ENCODE results near the gene KRTAP10-4. TPM values are rescaled to one million over a fixed set of nuclear protein-coding genes. Genes with fewer than 3 reads are reported as not detected.

KRTAP10-4 gene
- polyA plus RNA-seq, 3 donors from 2014 or later = not detected

GRCh38 chr21:44618909-44619308 is 45.4 kb downstream of the KRTAP10-4 start:
- Mint-ChIP-seq H3K27ac (peak overlapping the region; percentile 77 to 95 (median 94)), H3K36me3 (peaks cover 21 to 33% (median 24%) of the 10 kb centered on the region in 3 donors), H3K27me3 (ENCODE audit: low read depth in 3 of 3) (peaks cover 2 to 6% (median 6%) of the 10 kb centered on the region in 3 donors), H3K4me1 (peaks cover 38 to 41% of the 10 kb centered on the region in 2 donors), H3K4me3 (peak overlapping the region; percentile 59 to 77 (median 73)), H3K9me3 (peaks cover 15 to 35% (median 27%) of the 10 kb centered on the region in 6 donors)
- peak; percentile 53 to 71 (median 58) for DNase-seq

DNA sequence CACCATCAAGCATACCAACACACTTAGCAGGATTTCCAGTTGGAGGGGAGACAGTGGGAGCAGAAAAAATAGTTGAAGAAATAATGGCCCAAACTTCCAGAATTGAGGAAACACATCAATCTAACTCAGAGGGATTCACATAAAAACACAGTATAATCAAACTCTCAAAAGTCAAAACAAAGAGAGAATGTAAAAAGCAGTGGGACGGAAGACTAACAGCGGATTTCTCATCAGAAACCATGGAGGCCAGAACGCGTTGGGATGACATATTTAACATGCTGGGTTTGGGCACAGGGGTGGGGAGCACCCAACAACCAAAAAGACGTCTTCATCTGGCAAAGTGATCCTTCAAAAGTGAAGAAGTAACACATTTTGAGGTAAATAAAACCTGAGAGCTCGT is 46.4 kb downstream of the KRTAP10-4 start:
- H3K4me1 Mint-ChIP-seq = peaks cover 42 to 50% of the 10 kb centered on the region in 2 donors
- peaks cover 2 to 8% (median 6%) of the 10 kb centered on the region in 3 donors for H3K27me3 Mint-ChIP-seq (ENCODE audit: low read depth in 3 of 3)
- H3K4me3 Mint-ChIP-seq = peak overlapping the region in 4 of 5 donors; percentile 13 to 70 (median 35)
- peaks cover 24 to 40% (median 31%) of the 10 kb centered on the region in 3 donors for H3K36me3 Mint-ChIP-seq
- H3K27ac Mint-ChIP-seq = peak overlapping the region; percentile 77 to 95 (median 94)
- H3K9me3 Mint-ChIP-seq = peaks cover 21 to 43% (median 36%) of the 10 kb centered on the region in 6 donors
- no peak for DNase-seq

- Mint-ChIP-seq H3K27ac (no peak overlapping the region), H3K4me1 (peaks cover 57 to 64% of the 10 kb centered on the region in 2 donors), H3K36me3 (peaks cover 24 to 40% (median 31%) of the 10 kb centered on the region in 3 donors), H3K27me3 (ENCODE audit: low read depth in 3 of 3) (peaks cover 2 to 8% (median 5%) of the 10 kb centered on the region in 3 donors), H3K4me3 (no peak overlapping the region), H3K9me3 (peaks cover 21 to 43% (median 37%) of the 10 kb centered on the region in 6 donors)
- DNase-seq = no peak
Measured at GRCh38 chr21:44623575-44623974, 50.0 kb downstream of the KRTAP10-4 start.

Other genes with a start within 250 kb of the KRTAP10-4 start
- 10 to 100 TPM; 30.0 to 36.4 (median 31.6) TPM for gene CFAP410, start 234.3 kb upstream of the KRTAP10-4 start, polyA plus RNA-seq
- 10 to 100 TPM in 1 of 3 donors, 1 to 10 TPM in 2; 3.0 to 11.1 (median 4.4) TPM for gene TRPM2, start 220.1 kb upstream of the KRTAP10-4 start, polyA plus RNA-seq
- under 1 TPM in 1 of 3 donors, not detected in 2; 0.29 TPM for gene LRRC3, start 118.2 kb upstream of the KRTAP10-4 start, polyA plus RNA-seq
- gene KRTAP10-1, start 33.5 kb upstream of the KRTAP10-4 start, polyA plus RNA-seq = not detected
- not detected for gene KRTAP10-2, start 22.2 kb upstream of the KRTAP10-4 start, polyA plus RNA-seq
- gene KRTAP10-3, start 14.9 kb upstream of the KRTAP10-4 start, polyA plus RNA-seq = not detected
- gene KRTAP10-5, start 6.9 kb downstream of the KRTAP10-4 start, polyA plus RNA-seq = not detected
- not detected for gene KRTAP10-6, start 18.8 kb downstream of the KRTAP10-4 start, polyA plus RNA-seq
- gene KRTAP10-7, start 26.9 kb downstream of the KRTAP10-4 start, polyA plus RNA-seq = not detected
- not detected for gene KRTAP10-8, start 38.4 kb downstream of the KRTAP10-4 start, polyA plus RNA-seq
- gene KRTAP10-9, start 53.4 kb downstream of the KRTAP10-4 start, polyA plus RNA-seq = not detected
- gene KRTAP10-10, start 63.6 kb downstream of the KRTAP10-4 start, polyA plus RNA-seq = not detected
- not detected for gene KRTAP10-11, start 72.7 kb downstream of the KRTAP10-4 start, polyA plus RNA-seq
- gene KRTAP12-4, start 80.9 kb downstream of the KRTAP10-4 start, polyA plus RNA-seq = not detected
- 1 to 10 TPM in 1 of 3 donors, not detected in 2; 1.3 TPM for gene KRTAP12-3, start 84.2 kb downstream of the KRTAP10-4 start, polyA plus RNA-seq
- gene KRTAP12-2, start 93.2 kb downstream of the KRTAP10-4 start, polyA plus RNA-seq = not detected
- gene KRTAP12-1, start 108.4 kb downstream of the KRTAP10-4 start, polyA plus RNA-seq = not detected
- gene KRTAP10-12, start 123.4 kb downstream of the KRTAP10-4 start, polyA plus RNA-seq = not detected
- gene TSPEAR, start 137.8 kb downstream of the KRTAP10-4 start, polyA plus RNA-seq = not detected
- gene UBE2G2, start 228.1 kb downstream of the KRTAP10-4 start, polyA plus RNA-seq = 10 to 100 TPM; 43.6 to 62.9 (median 56.2) TPM
- gene SUMO3, start 244.3 kb downstream of the KRTAP10-4 start, polyA plus RNA-seq = 10 to 100 TPM; 85.2 to 95.7 (median 87.4) TPM

Measured in immature natural killer cell (primary cell).